NT2/D1 (cell line): ENCODE results near the gene XYLT1.

Experiments
- SUZ12 ChIP-seq: IDR thresholded peaks from 2 replicates; pipeline ENCODE4 v1.6.1; 2011; ENCODE audit not compliant: insufficient read length, insufficient read depth; ENCODE audit errors: extremely low read depth
- ZNF274 ChIP-seq: IDR thresholded peaks from 2 replicates; pipeline ENCODE4 v1.6.1; 2011; ENCODE audit warnings: mild to moderate bottlenecking, low read depth, low read length

GRCh38 chr16:17440131-17440530, 30.6 kb downstream of the XYLT1 start:
- TF ChIP-seq SUZ12 (no peak), ZNF274 (no peak)
